ENCODE results near the gene BAG1. TPM values are rescaled to one million over a fixed set of nuclear protein-coding genes. Genes with fewer than 3 reads are reported as not detected.

The BAG1 gene
- total RNA-seq, 4 donors from 2014 or later, result 81.5 to 244 (median 158) TPM

- DNase-seq (no peak), ATAC-seq (no peak)
- Histone ChIP-seq H3K36me3 (no peaks in the 10 kb centered on the region), H3K4me1 (peaks cover 13 to 14% of the 10 kb centered on the region in 2 donors), H3K4me3 (no peak overlapping the region), H3K27ac (no peak overlapping the region), H3K27me3 (no peaks in the 10 kb centered on the region), H3K9me3 (no peaks in the 10 kb centered on the region)
- intact Hi-C loops (cut with DNase I; ENCODE audit: low total_unique reads) (no loop called here), in situ Hi-C loops (cut with MboI; ENCODE audit: low sequenced_read_pairs in 4 of 4) (no loop called here)
- TF ChIP-seq CTCF (IDR thresholded peaks at IDR 0.05 in 4 of 5, conservative IDR thresholded peaks at IDR 0.05 in 1 of 5) (no peak), POLR2A (IDR thresholded peaks at IDR 0.05) (no peak)
These were observed 23.2 kb downstream of the BAG1 start for GRCh38 chr9:33241298-33241697.

DNA sequence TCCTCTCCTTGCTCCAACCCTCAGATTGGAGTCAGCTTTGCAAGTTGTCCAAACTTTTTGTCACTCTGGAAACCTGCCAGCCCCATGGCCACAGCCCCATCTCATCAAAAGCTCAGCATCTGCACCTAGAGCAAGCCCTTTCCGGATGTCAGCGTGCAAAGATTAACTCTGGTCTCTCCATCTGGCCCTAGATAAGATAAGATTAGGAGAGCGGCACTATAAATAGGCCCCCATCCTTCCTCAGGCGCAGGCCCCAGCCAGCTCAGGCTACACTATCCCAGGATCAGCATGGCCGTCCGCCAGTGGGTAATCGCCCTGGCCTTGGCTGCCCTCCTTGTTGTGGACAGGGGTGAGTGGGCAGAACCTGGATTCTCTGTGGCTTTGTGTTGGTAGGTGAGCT lies 24.6 kb downstream of the BAG1 start, which contains the start of gene SPINK4:
Gene SPINK4, plus strand, starts transcription at position 247 of the 400 bp plus-strand sequence. Its CDS starts 42 bp downstream, at position 289.
- DNase-seq (peak in 1 of 2 donors; percentile 63), ATAC-seq (peak; percentile 57 to 70)
- H3K9me3 ChIP-seq, result no peaks in the 10 kb centered on the region
- in situ Hi-C loops (cut with MboI; ENCODE audit: low sequenced_read_pairs in 4 of 4) (no loop called here), intact Hi-C loops (cut with DNase I; ENCODE audit: low total_unique reads) (no loop called here)
- H3K4me1 ChIP-seq, result peaks cover 13 to 14% of the 10 kb centered on the region in 2 donors
- H3K4me3 ChIP-seq, result no peak within 1 kb of the TSS
- TF ChIP-seq CTCF (IDR thresholded peaks at IDR 0.05 in 4 of 5, conservative IDR thresholded peaks at IDR 0.05 in 1 of 5), result no peak
- TF ChIP-seq POLR2A (IDR thresholded peaks at IDR 0.05), result no peak
- no peaks in the 10 kb centered on the region for H3K27me3 ChIP-seq
- H3K27ac ChIP-seq, result peak within 1 kb of the TSS in 3 of 4 donors; percentile 39 to 54 (median 45)
- no peaks in the 10 kb centered on the region for H3K36me3 ChIP-seq

DNA sequence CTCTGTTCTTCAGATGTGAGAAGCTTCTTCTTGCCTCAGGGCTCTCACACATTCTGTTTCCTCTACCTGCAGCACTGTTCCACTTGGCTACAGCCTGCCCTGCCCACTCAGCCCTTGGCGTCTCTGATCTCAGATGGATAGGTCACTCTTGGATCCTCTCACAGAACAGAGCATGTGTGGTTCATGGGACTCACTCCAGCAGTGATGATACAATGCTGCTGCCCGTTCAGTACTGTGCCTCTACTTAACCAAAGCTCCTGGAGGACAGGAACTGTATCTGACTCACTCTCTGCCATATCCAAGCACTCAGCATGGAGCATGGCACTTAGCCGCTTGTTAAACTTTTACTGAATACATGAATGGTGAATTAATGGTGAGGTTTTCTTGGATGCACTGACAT lies 27.9 kb downstream of the BAG1 start:
- Histone ChIP-seq H3K4me3 (no peak overlapping the region), H3K9me3 (no peaks in the 10 kb centered on the region), H3K27me3 (no peaks in the 10 kb centered on the region), H3K36me3 (no peaks in the 10 kb centered on the region), H3K4me1 (peaks cover 13 to 14% of the 10 kb centered on the region in 2 donors), H3K27ac (no peak overlapping the region)
- ATAC-seq (no peak), DNase-seq (no peak)
- intact Hi-C loops (cut with DNase I; ENCODE audit: low total_unique reads), result no loop called here
- no peak for TF ChIP-seq CTCF (IDR thresholded peaks at IDR 0.05 in 4 of 5, conservative IDR thresholded peaks at IDR 0.05 in 1 of 5)
- TF ChIP-seq POLR2A (IDR thresholded peaks at IDR 0.05), result no peak
- in situ Hi-C loops (cut with MboI; ENCODE audit: low sequenced_read_pairs in 4 of 4), result no loop called here

GRCh38 chr9:33234511-33235467 lies 29.7 kb downstream of the BAG1 start:
- in situ Hi-C loops (cut with MboI; ENCODE audit: low sequenced_read_pairs in 4 of 4), result no loop called here
- DNase-seq, result no peak
- H3K9me3 ChIP-seq, result no peaks in the 10 kb centered on the region
- H3K36me3 ChIP-seq, result no peaks in the 10 kb centered on the region
- no peak overlapping the region for H3K27ac ChIP-seq
- intact Hi-C loops (cut with DNase I; ENCODE audit: low total_unique reads), result no loop called here
- no peak for ATAC-seq
- no peak overlapping the region for H3K4me3 ChIP-seq
- TF ChIP-seq POLR2A (IDR thresholded peaks at IDR 0.05), result no peak
- H3K4me1 ChIP-seq, result peaks cover 8% of the 10 kb centered on the region in 2 donors
- H3K27me3 ChIP-seq, result no peaks in the 10 kb centered on the region

GRCh38 chr9:33233626-33234342 lies 30.7 kb downstream of the BAG1 start:
- H3K4me1 ChIP-seq, result no peaks in the 10 kb centered on the region
- no peaks in the 10 kb centered on the region for H3K9me3 ChIP-seq
- ATAC-seq (no peak), DNase-seq (peak in 1 of 2 donors; percentile 26)
- TF ChIP-seq CTCF (IDR thresholded peaks at IDR 0.05 in 4 of 5, conservative IDR thresholded peaks at IDR 0.05 in 1 of 5), result no peak
- TF ChIP-seq POLR2A (IDR thresholded peaks at IDR 0.05), result no peak
- H3K27me3 ChIP-seq, result no peaks in the 10 kb centered on the region
- intact Hi-C loops (cut with DNase I; ENCODE audit: low total_unique reads), result no loop called here
- no peak overlapping the region for H3K4me3 ChIP-seq
- no peak overlapping the region for H3K27ac ChIP-seq
- in situ Hi-C loops (cut with MboI; ENCODE audit: low sequenced_read_pairs in 4 of 4), result no loop called here
- H3K36me3 ChIP-seq, result no peaks in the 10 kb centered on the region

Measured in gastrocnemius medialis (tissue), 4 donors.